ENCODE measurements around the gene CHL1.

The CHL1 gene

GRCh38 chr3:436053-436452 lies 239.5 kb downstream of the CHL1 start:
- no peak for ATAC-seq (ENCODE audit: insufficient read depth, low read depth)
- Histone ChIP-seq H3K9me3 (ENCODE audit: insufficient read depth, low read length, severe bottlenecking) (no peaks in the 10 kb centered on the region), H3K9ac (ENCODE audit: low read depth, low read length) (no peak overlapping the region)

GRCh38 chr3:440826-441225 lies 244.3 kb downstream of the CHL1 start:
- Histone ChIP-seq H3K9ac (ENCODE audit: low read depth, low read length) (no peak overlapping the region), H3K4me1 (ENCODE audit: insufficient read depth, low read length) (no peaks in the 10 kb centered on the region), H3K36me3 (ENCODE audit: insufficient read depth, low read length) (no peaks in the 10 kb centered on the region), H3K79me2 (ENCODE audit: insufficient read depth, low read length) (no peaks in the 10 kb centered on the region), H3K9me3 (ENCODE audit: insufficient read depth, low read length, severe bottlenecking) (no peaks in the 10 kb centered on the region), H3K4me2 (ENCODE audit: insufficient read depth, low read length) (no peak overlapping the region), H3K27me3 (ENCODE audit: insufficient read depth, low read length, poor library complexity) (no peaks in the 10 kb centered on the region), H2AFZ (ENCODE audit: low read depth, low read length) (no peak overlapping the region), H4K20me1 (ENCODE audit: insufficient read depth, low read length) (no peaks in the 10 kb centered on the region), H3K27ac (ENCODE audit: low read length) (no peak overlapping the region), H3K4me3 (ENCODE audit: low read depth in 1 of 2, low read length in 2 of 2) (no peak overlapping the region)
- DNase-seq: no peak
- no peak for TF ChIP-seq CTCF (IDR thresholded peaks at IDR 0.05; ENCODE audit: borderline replicate concordance, extremely low read depth, low read length, poor library complexity, severe bottlenecking)
- no peak for TF ChIP-seq EZH2 (IDR thresholded peaks at IDR 0.05; ENCODE audit: borderline replicate concordance, low read depth, low read length, severe bottlenecking)
- no peak for ATAC-seq (ENCODE audit: insufficient read depth, low read depth)

More at GRCh38 chr3:436053-436452, 239.5 kb downstream of the CHL1 start:
- no peaks in the 10 kb centered on the region for H4K20me1 ChIP-seq (ENCODE audit: insufficient read depth, low read length)
- H3K27me3 ChIP-seq (ENCODE audit: insufficient read depth, low read length, poor library complexity): no peaks in the 10 kb centered on the region
- H3K4me2 ChIP-seq (ENCODE audit: insufficient read depth, low read length): no peak overlapping the region
- no peak overlapping the region for H2AFZ ChIP-seq (ENCODE audit: low read depth, low read length)
- no peaks in the 10 kb centered on the region for H3K4me1 ChIP-seq (ENCODE audit: insufficient read depth, low read length)
- H3K36me3 ChIP-seq (ENCODE audit: insufficient read depth, low read length): no peaks in the 10 kb centered on the region
- TF ChIP-seq EZH2 (IDR thresholded peaks at IDR 0.05; ENCODE audit: borderline replicate concordance, low read depth, low read length, severe bottlenecking) (no peak), CTCF (IDR thresholded peaks at IDR 0.05; ENCODE audit: borderline replicate concordance, extremely low read depth, low read length, poor library complexity, severe bottlenecking) (no peak)
- DNase-seq: no peak
- no peaks in the 10 kb centered on the region for H3K79me2 ChIP-seq (ENCODE audit: insufficient read depth, low read length)
- H3K4me3 ChIP-seq (ENCODE audit: low read depth in 1 of 2, low read length in 2 of 2): no peak overlapping the region
- no peak overlapping the region for H3K27ac ChIP-seq (ENCODE audit: low read length)

GRCh38 chr3:445960-446359 lies 249.4 kb downstream of the CHL1 start:
- no peaks in the 10 kb centered on the region for H3K79me2 ChIP-seq (ENCODE audit: insufficient read depth, low read length)

More at GRCh38 chr3:445960-446359, 249.4 kb downstream of the CHL1 start:
- Histone ChIP-seq H3K4me1 (ENCODE audit: insufficient read depth, low read length) (no peaks in the 10 kb centered on the region), H3K9ac (ENCODE audit: low read depth, low read length) (no peak overlapping the region), H3K27me3 (ENCODE audit: insufficient read depth, low read length, poor library complexity) (no peaks in the 10 kb centered on the region), H2AFZ (ENCODE audit: low read depth, low read length) (no peak overlapping the region), H3K36me3 (ENCODE audit: insufficient read depth, low read length) (no peaks in the 10 kb centered on the region), H3K4me2 (ENCODE audit: insufficient read depth, low read length) (no peak overlapping the region), H3K9me3 (ENCODE audit: insufficient read depth, low read length, severe bottlenecking) (no peaks in the 10 kb centered on the region), H3K27ac (ENCODE audit: low read length) (no peak overlapping the region), H3K4me3 (ENCODE audit: low read depth in 1 of 2, low read length in 2 of 2) (no peak overlapping the region), H4K20me1 (ENCODE audit: insufficient read depth, low read length) (no peaks in the 10 kb centered on the region)
- DNase-seq: no peak
- no peak for ATAC-seq (ENCODE audit: insufficient read depth, low read depth)
- TF ChIP-seq EZH2 (IDR thresholded peaks at IDR 0.05; ENCODE audit: borderline replicate concordance, low read depth, low read length, severe bottlenecking) (no peak), CTCF (IDR thresholded peaks at IDR 0.05; ENCODE audit: borderline replicate concordance, extremely low read depth, low read length, poor library complexity, severe bottlenecking) (no peak)

All from DND-41 (cell line).